NCI-H2196 (cell line): ENCODE data around the gene CST7.
A peak's percentile ranks its signal among the peaks of the same experiment; 100 is the strongest.
"Not testable (repeated sequence)": the region's sequence is repeated elsewhere in the genome, so short reads cannot be mapped to it uniquely, and the experiment has no call there.

Source experiments
- DNase-seq: peaks from one replicate; lab custom pipeline; 2025; ENCODE audit not compliant: unreplicated experiment; lab: John Stamatoyannopoulos, UW

Gene CST7

GRCh38 chr20:24929867-24930723 lies 19.0 kb upstream of the CST7 start:
- DNase-seq = peak; percentile 83

- DNase-seq = not testable (repeated sequence)
Observed at GRCh38 chr20:24930724-24931688, 18.1 kb upstream of the CST7 start.

GRCh38 chr20:24931893-24932292 lies 17.2 kb upstream of the CST7 start:
- not testable (repeated sequence) for DNase-seq

DNA sequence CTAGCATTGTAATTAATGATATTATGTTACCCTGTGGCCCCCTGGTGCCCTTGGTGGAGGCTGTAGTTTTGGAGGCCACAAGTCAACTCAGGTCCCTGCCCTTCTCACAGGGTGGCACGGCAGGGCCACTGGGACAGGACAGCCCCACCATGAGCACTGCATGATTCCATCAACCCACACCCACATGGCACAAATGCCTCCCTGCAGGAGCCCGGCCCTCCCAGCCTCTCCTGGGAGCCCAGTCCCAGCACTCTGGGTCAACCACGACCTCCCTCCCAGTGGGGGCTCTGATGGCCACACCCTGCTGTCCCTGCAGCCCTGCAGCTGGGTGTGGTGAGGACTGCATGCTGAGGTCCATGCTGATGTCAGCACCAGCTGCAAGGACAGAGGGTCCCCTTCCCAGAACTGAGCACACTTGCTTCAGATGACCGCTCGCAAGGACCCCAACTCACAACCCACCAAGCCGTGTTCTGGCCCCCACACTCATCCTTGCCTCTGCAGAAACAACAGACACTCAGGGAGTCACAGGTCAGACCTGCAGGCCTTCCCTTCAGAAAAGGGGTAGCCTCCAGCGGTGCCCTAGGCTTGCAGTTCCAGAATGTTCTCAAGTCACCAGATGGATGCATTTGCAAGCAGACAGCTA lies 15.7 kb upstream of the CST7 start:
- DNase-seq = no peak

- no peak for DNase-seq
Observed at GRCh38 chr20:24934101-24934661, 14.9 kb upstream of the CST7 start.

- DNase-seq = no peak
Observed at GRCh38 chr20:24934716-24935115, 14.4 kb upstream of the CST7 start.

DNA sequence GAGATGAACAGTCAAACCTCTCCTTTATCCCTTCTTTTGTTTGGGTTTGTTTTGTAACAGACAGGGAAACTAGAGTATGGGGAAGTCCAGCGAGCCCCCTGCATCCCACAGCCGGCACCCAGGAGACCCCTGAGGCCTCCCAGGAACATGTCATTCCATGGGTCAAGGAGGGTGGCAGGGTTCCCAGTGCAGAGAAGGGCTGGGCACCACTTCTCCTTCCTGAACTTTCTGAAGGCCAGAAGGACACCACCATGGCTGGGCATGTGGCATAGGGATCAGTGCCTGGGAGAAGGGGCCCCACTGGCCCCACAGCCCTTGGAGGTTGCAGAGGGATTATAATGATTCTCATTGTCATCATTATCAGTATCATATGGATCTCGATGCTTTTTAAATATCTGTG lies 13.9 kb upstream of the CST7 start:
- DNase-seq = no peak

DNA sequence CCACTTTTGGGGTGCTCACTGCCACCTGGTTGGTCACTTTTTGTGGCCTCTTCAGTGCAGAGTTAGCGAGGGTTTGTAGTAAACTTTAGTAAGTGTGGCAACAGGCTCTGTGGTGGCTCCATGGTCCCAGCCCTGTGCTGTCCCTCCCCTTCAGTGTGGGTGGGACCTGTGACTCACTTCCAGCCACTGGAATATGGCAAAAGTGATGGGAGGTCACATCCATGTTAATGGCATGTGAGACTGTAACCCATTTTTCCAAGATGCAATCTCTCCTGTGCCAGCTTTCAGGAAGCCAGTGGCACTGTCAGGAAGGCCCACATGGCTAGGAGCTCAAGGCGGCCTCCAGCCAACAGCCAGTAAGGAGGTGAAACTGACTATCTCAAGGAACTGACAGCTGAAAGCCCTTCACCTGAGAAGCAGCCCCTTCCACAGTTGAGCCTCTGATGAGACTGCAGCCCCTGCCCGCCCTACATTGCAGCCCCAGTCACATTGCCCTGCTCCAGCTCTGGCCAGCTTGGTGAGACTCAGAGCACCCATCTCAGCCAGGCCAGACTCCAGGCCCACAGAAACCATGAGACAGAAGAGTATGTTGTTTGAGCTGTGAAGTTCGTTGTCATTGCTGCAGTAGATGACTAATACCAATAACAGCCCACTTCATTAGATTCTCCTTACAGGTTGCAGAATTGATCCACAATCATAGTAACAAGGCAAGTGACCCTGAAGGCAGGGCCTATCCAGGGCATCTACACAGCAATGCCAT lies 13.1 kb upstream of the CST7 start:
- DNase-seq = no peak

- no peak for DNase-seq
Observed at GRCh38 chr20:24936526-24937407, 12.3 kb upstream of the CST7 start.

GRCh38 chr20:24937579-24937978 lies 11.5 kb upstream of the CST7 start:
- DNase-seq = no peak

- DNase-seq = no peak
Observed at GRCh38 chr20:24938498-24938897, 10.6 kb upstream of the CST7 start.

DNA sequence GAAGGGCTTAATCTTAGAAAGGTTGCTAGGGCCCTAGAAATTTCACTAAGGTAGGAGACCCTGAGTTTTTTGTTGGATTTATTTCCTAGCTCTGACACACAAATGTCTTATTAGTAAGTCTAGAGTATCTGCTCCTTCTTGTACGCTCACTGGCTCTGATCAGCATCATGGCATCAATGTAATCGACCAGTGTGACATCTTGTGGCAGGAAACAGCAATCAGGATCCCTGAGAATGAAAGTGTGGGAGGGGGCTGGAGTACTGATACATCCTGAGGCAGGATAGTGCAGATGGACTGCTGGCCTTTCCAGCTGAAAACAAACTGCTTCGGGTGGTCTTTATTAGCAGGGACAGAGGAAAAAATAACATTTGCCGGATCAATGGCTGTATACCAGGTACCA lies 10.0 kb upstream of the CST7 start:
- DNase-seq = no peak

DNA sequence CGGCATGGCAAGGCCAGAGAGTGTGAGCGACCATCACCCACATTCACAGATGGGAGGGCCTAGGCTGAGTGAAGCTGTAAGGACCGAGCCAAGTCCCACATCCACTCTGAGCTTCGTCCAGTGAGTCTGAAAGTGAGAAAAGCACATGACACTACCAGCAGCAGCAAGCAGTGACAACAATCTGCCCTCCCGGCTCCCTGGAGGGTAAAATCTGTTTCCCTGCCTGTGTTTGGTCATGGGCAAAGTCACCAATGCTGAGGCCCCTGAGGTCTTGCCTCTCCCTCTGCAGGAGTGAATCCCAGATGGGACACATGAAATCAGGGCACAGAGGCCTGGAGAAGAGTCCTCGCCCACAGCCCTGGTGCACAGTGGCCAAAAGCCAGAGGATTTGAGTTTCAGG lies 6.4 kb upstream of the CST7 start:
- DNase-seq = no peak

DNA sequence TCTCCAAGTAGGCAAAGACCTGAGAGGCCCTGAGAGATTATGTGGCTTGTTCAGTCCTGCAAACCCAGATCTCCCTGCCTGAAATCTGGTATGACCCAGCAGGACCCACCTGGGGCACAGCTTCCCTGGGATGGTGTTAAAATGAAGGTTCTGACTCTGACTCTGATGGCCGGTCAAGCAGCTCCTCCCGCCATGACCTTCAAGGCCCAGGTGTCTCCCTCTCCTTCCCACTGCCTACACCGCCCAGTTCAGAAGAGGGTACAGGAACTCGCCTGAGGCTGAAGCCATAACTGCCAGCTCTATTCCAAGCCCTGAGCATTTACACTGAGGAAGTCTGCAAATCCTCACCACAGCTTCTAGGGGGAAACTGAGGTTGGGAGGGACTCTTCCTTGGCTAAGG lies 5.9 kb upstream of the CST7 start:
- no peak for DNase-seq

- DNase-seq = no peak
Observed at GRCh38 chr20:24943731-24944130, 5.3 kb upstream of the CST7 start.

DNA sequence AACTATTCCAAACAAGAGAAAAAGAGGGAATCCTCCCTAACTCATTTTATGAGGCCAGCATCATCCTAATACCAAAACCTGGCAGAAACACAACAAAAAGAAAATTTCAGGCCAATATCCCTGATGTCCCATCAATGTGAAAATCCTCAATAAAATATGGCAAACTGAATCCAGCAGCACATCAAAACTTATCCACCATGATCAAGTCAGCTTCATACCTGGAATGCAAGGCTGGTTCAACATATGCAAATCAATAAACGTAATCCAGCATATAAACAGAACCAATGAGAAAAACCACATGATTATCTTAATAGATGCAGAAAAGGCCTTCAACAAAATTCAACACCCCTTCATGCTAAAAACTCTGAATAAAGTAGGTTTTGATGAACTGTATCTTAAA lies 2.7 kb upstream of the CST7 start:
- not testable (repeated sequence) for DNase-seq

DNA sequence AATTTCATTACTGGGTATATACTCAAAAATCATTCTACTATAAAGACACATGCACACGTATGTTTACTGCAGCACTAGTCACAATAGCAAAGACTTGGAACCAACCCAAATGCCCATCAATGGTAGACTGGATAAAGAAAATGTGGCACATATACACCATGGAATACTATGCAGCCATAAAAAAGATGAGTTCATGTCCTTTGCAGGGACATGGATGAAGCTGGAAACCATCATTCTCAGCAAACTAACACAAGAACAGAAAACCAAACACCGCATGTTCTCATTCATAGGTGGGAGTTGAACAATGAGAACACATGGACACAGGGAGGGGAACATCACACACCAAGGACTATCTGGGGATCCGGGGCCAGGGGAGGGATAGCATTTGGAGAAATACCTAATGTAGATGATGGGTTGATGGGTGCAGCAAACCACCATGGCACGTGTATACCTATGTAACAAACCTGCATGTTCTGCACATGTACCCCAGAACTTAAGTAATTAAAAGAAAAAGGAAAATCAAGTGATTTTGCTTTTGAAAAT lies 602 bp upstream of the CST7 start:
- not testable (repeated sequence) for DNase-seq

GRCh38 chr20:24949756-24950127 lies 673 bp downstream of the CST7 start:
- DNase-seq = no peak
